Activated naive CD8-positive, alpha-beta T cell treated with anti-CD3 and anti-CD28 coated beads, Interleukin-2, amount 10 ng/mL, durations not matched to agents 7 days and 5 days (primary cell): Measurements from ENCODE around the gene HSPA1A. TPM values are rescaled to one million over a fixed set of nuclear protein-coding genes. Genes with fewer than 3 reads are reported as not detected.
A peak's percentile ranks its signal among the peaks of the same experiment; 100 is the strongest.
"Not testable (repeated sequence)": the region's sequence is repeated elsewhere in the genome, so short reads cannot be mapped to it uniquely, and the experiment has no call there.

Experiments used
- ATAC-seq: fragments of 150-1000 bp; cut with Tn5 transposase; one replicate; pipeline ENCODE4 v1.10.0; 2021; ENCODE audit warnings: low read depth, moderate library complexity
- POLR2A ChIA-PET: fragments of 350-600 bp; sonication (Branson Sonifier 250); formaldehyde crosslinking; loops from one replicate; lab custom pipeline; 2021; ENCODE audit warnings: antibody characterized with exemption; lab: Charles Lee
- DNase-seq: peaks from one replicate; pipeline ENCODE4 v3.0.0; 2021
- H3K27ac Mint-ChIP-seq: one replicate; pipeline ENCODE4 v1.8.0; 2022; ENCODE audit warnings: mild to moderate bottlenecking, mixed read lengths
- H3K27me3 Mint-ChIP-seq: one replicate; pipeline ENCODE4 v1.8.0; 2022; ENCODE audit warnings: mild to moderate bottlenecking, moderate library complexity, mixed read lengths
- H3K36me3 Mint-ChIP-seq: one replicate; pipeline ENCODE4 v1.8.0; 2021; ENCODE audit warnings: mild to moderate bottlenecking, mixed read lengths
- H3K4me1 Mint-ChIP-seq: one replicate; pipeline ENCODE4 v1.8.0; 2021; ENCODE audit warnings: mixed read lengths
- H3K4me3 Mint-ChIP-seq: one replicate; pipeline ENCODE4 v1.8.0; 2022; ENCODE audit warnings: mild to moderate bottlenecking, moderate library complexity, mixed read lengths
- H3K9me3 Mint-ChIP-seq: one replicate; pipeline ENCODE4 v1.8.0; 2021; ENCODE audit warnings: mixed read lengths
- total RNA-seq, 2 experiments: library from RNA; stranded (reverse); gene quantifications; one replicate each; pipeline ENCODE4 v1.2.3, GENCODE V29; 2021

The HSPA1A gene
- total RNA-seq, 2 experiments from 2014 or later = 62.2 to 63.5 TPM

- DNase-seq, ATAC-seq, H3K27me3 Mint-ChIP-seq, H3K4me3 Mint-ChIP-seq, H3K9me3 Mint-ChIP-seq: not testable (repeated sequence)
- H3K27ac Mint-ChIP-seq = peak overlapping the region; percentile 42
- H3K36me3 Mint-ChIP-seq = peaks cover 16% of the 10 kb centered on the region
- H3K4me1 Mint-ChIP-seq = peaks cover 34% of the 10 kb centered on the region
- POLR2A ChIA-PET = interaction anchor here (0.7 kb wide), 1 partner anchor 171 kb away, joined by 4 read pairs; no protein-coding TSS in a partner anchor
Observed at GRCh38 chr6:31801031-31801927, 14.1 kb upstream of the HSPA1A start.

GRCh38 chr6:31805939-31806469 is 9.3 kb upstream of the HSPA1A start:
- DNase-seq = no peak
- Mint-ChIP-seq H3K4me3 (peak overlapping the region; percentile 99), H3K4me1 (peaks cover 23% of the 10 kb centered on the region), H3K9me3 (no peaks in the 10 kb centered on the region), H3K36me3 (peaks cover 21% of the 10 kb centered on the region), H3K27me3 (no peaks in the 10 kb centered on the region), H3K27ac (peak overlapping the region; percentile 94)
- peak; percentile 23 for ATAC-seq
- POLR2A ChIA-PET = interaction anchor here (0.8 to 4.0 kb wide), 19 partner anchors 9 to 213 kb away, joined by 3 to 66 read pairs (median 5); partner anchors contain the start of genes ABHD16A, C6orf47, CLIC1 and DDAH2

GRCh38 chr6:31806470-31807272 is 8.7 kb upstream of the HSPA1A start, which contains the start of gene LSM2:
LSM2 (minus strand) TSS chr6:31806966; CDS start chr6:31806757, 209 bp downstream.
- H3K36me3 Mint-ChIP-seq = peaks cover 20% of the 10 kb centered on the region
- peak within 1 kb of the TSS; percentile 94 for H3K27ac Mint-ChIP-seq
- POLR2A ChIA-PET = interaction anchor here (0.6 to 4.0 kb wide), 32 partner anchors 8 to 1165 kb away, joined by 3 to 66 read pairs (median 4); partner anchors contain the start of genes ABHD16A, C6orf47, CLIC1 and DDAH2
- ATAC-seq (peak; percentile 96), DNase-seq (peak; percentile 98)
- H3K4me1 Mint-ChIP-seq = peaks cover 20% of the 10 kb centered on the region
- no peaks in the 10 kb centered on the region for H3K9me3 Mint-ChIP-seq
- H3K27me3 Mint-ChIP-seq = no peaks in the 10 kb centered on the region
- H3K4me3 Mint-ChIP-seq = peak within 1 kb of the TSS; percentile 99

GRCh38 chr6:31808599-31808998 is 6.7 kb upstream of the HSPA1A start:
- Mint-ChIP-seq H3K36me3 (peaks cover 13% of the 10 kb centered on the region), H3K4me1 (peaks cover 18% of the 10 kb centered on the region)
- not testable (repeated sequence) for H3K4me3 Mint-ChIP-seq, DNase-seq, H3K27me3 Mint-ChIP-seq, ATAC-seq, H3K27ac Mint-ChIP-seq, H3K9me3 Mint-ChIP-seq
- POLR2A ChIA-PET = interaction anchor here (0.8 to 4.0 kb wide), 2 partner anchors 11 kb away, joined by 8 to 66 read pairs; partner anchors contain the start of gene VARS1

- H3K36me3 Mint-ChIP-seq = peaks cover 13% of the 10 kb centered on the region
- DNase-seq (no peak), ATAC-seq (no peak)
- H3K4me3 Mint-ChIP-seq = no peak overlapping the region
- POLR2A ChIA-PET = interaction anchor here (0.7 kb wide), 1 partner anchor 16 kb away, joined by 3 read pairs; the partner anchor contains the start of gene VARS1
- no peak overlapping the region for H3K27ac Mint-ChIP-seq
- H3K9me3 Mint-ChIP-seq = no peaks in the 10 kb centered on the region
- no peaks in the 10 kb centered on the region for H3K27me3 Mint-ChIP-seq
- H3K4me1 Mint-ChIP-seq = peaks cover 12% of the 10 kb centered on the region
Observed at GRCh38 chr6:31811645-31812044, 3.7 kb upstream of the HSPA1A start.

- H3K27me3 Mint-ChIP-seq = no peaks in the 10 kb centered on the region
- POLR2A ChIA-PET = interaction anchor here (1.1 to 3.3 kb wide), 4 partner anchors 9 to 75 kb away, joined by 4 to 33 read pairs (median 7); partner anchors contain the start of genes CLIC1, MSH5 and VARS1
- peaks cover 15% of the 10 kb centered on the region for H3K4me1 Mint-ChIP-seq
- peak overlapping the region; percentile 81 for H3K4me3 Mint-ChIP-seq
- ATAC-seq = no peak
- no peak overlapping the region for H3K27ac Mint-ChIP-seq
- peaks cover 11% of the 10 kb centered on the region for H3K36me3 Mint-ChIP-seq
- no peak for DNase-seq
- H3K9me3 Mint-ChIP-seq = no peaks in the 10 kb centered on the region
Observed at GRCh38 chr6:31813465-31813849, 1.9 kb upstream of the HSPA1A start.

GRCh38 chr6:31814677-31815024 is 692 bp upstream of the HSPA1A start:
- Mint-ChIP-seq H3K9me3 (no peaks in the 10 kb centered on the region), H3K27ac (peak overlapping the region; percentile 87), H3K4me1 (peaks cover 15% of the 10 kb centered on the region), H3K27me3 (no peaks in the 10 kb centered on the region), H3K36me3 (peaks cover 8% of the 10 kb centered on the region), H3K4me3 (peak overlapping the region; percentile 94)
- POLR2A ChIA-PET = interaction anchor here (0.8 to 3.3 kb wide), 13 partner anchors 8 to 1032 kb away, joined by 3 to 33 read pairs (median 6); partner anchors contain the start of genes ABHD16A, CLIC1, HSPA1B and LSM2
- ATAC-seq (peak; percentile 49), DNase-seq (peak; percentile 62)

GRCh38 chr6:31817133-31817928 is 2.0 kb downstream of the HSPA1A start:
- not testable (repeated sequence) for H3K27me3 Mint-ChIP-seq, H3K36me3 Mint-ChIP-seq, H3K9me3 Mint-ChIP-seq
- peak overlapping the region; percentile 91 for H3K27ac Mint-ChIP-seq
- POLR2A ChIA-PET = interaction anchor here (0.6 to 2.0 kb wide), 10 partner anchors 9 to 156 kb away, joined by 3 to 8 read pairs (median 4); partner anchors contain the start of genes C6orf47, CLIC1, DDAH2 and HSPA1B
- peaks cover 25% of the 10 kb centered on the region for H3K4me1 Mint-ChIP-seq
- peak overlapping the region; percentile 91 for H3K4me3 Mint-ChIP-seq
- peak; percentile 63 for DNase-seq
- ATAC-seq = peak; percentile 37

GRCh38 chr6:31817929-31818511 is 2.7 kb downstream of the HSPA1A start:
- H3K4me3 Mint-ChIP-seq = peak overlapping the region; percentile 91
- H3K4me1 Mint-ChIP-seq = peaks cover 30% of the 10 kb centered on the region

GRCh38 chr6:31819871-31820299 is 4.5 kb downstream of the HSPA1A start:
- no peaks in the 10 kb centered on the region for H3K9me3 Mint-ChIP-seq
- peaks cover 24% of the 10 kb centered on the region for H3K4me1 Mint-ChIP-seq
- peaks cover 2% of the 10 kb centered on the region for H3K36me3 Mint-ChIP-seq
- POLR2A ChIA-PET = interaction anchor here (0.6 to 1.9 kb wide), 7 partner anchors 12 to 166 kb away, joined by 3 to 11 read pairs (median 5); partner anchors contain the start of gene VARS1
- ATAC-seq (no peak), DNase-seq (no peak)
- H3K27me3 Mint-ChIP-seq = no peaks in the 10 kb centered on the region
- H3K4me3 Mint-ChIP-seq = peak overlapping the region; percentile 18
- H3K27ac Mint-ChIP-seq = peak overlapping the region; percentile 62

More at GRCh38 chr6:31817929-31818511, 2.7 kb downstream of the HSPA1A start:
- DNase-seq, H3K27me3 Mint-ChIP-seq, H3K36me3 Mint-ChIP-seq, ATAC-seq, H3K9me3 Mint-ChIP-seq: not testable (repeated sequence)
- peak overlapping the region; percentile 91 for H3K27ac Mint-ChIP-seq
- POLR2A ChIA-PET = interaction anchor here (0.6 to 2.0 kb wide), 10 partner anchors 9 to 157 kb away, joined by 3 to 8 read pairs (median 4); partner anchors contain the start of genes C6orf47, CLIC1, DDAH2 and HSPA1B

GRCh38 chr6:31820399-31820798 is 5.1 kb downstream of the HSPA1A start:
- POLR2A ChIA-PET = interaction anchor here (0.6 to 1.9 kb wide), 5 partner anchors 12 to 177 kb away, joined by 3 to 11 read pairs (median 8); partner anchors contain the start of gene VARS1
- not testable (repeated sequence) for H3K9me3 Mint-ChIP-seq, ATAC-seq, DNase-seq, H3K27me3 Mint-ChIP-seq, H3K27ac Mint-ChIP-seq, H3K36me3 Mint-ChIP-seq
- peaks cover 27% of the 10 kb centered on the region for H3K4me1 Mint-ChIP-seq
- peak overlapping the region; percentile 99 for H3K4me3 Mint-ChIP-seq
